ENCODE data around the gene SSH3. TPM values are rescaled to one million over a fixed set of nuclear protein-coding genes. Genes with fewer than 3 reads are reported as not detected.

Gene SSH3
- total RNA-seq, 2 donors from 2014 or later, result 18.1 to 22.2 TPM

GRCh38 chr11:67353317-67354074, 50.2 kb downstream of the SSH3 start, which contains the start of gene POLD4:
Gene POLD4 (minus strand): TSS chr11:67353546. CDS start chr11:67353399, 147 bp downstream.
- DNase-seq (peak; percentile 99), ATAC-seq (peak; percentile 90 to 93)
- intact Hi-C loops (cut with DNase I), result no loop called here

- intact Hi-C loops (cut with DNase I), result no loop called here
- DNase-seq, result peak; percentile 89
- peak; percentile 9 to 61 for ATAC-seq
Observed at GRCh38 chr11:67354075-67355022, 51.0 kb downstream of the SSH3 start.

GRCh38 chr11:67355023-67355793, 51.9 kb downstream of the SSH3 start:
- ATAC-seq (no peak), DNase-seq (no peak)
- intact Hi-C loops (cut with DNase I), result no loop called here

- ATAC-seq (no peak), DNase-seq (no peak)
- intact Hi-C loops (cut with DNase I), result loop anchor here in 1 of 2 donors (2.0 kb wide), 1 partner anchor 27 kb away; no protein-coding TSS in a partner anchor
Observed at GRCh38 chr11:67355794-67356386, 52.6 kb downstream of the SSH3 start.

- intact Hi-C loops (cut with DNase I), result loop anchor here in 1 of 2 donors (2.0 kb wide), 1 partner anchor 26 kb away; no protein-coding TSS in a partner anchor
- no peak for DNase-seq
- no peak for ATAC-seq
Observed at GRCh38 chr11:67356387-67356863, 53.1 kb downstream of the SSH3 start.

- intact Hi-C loops (cut with DNase I), result loop anchor here in 1 of 2 donors (2.0 kb wide), 1 partner anchor 26 kb away; no protein-coding TSS in a partner anchor
- ATAC-seq (peak in 1 of 2 donors; percentile 1), DNase-seq (peak; percentile 54)
Observed at GRCh38 chr11:67356864-67357561, 53.7 kb downstream of the SSH3 start.

GRCh38 chr11:67357831-67358670, 54.7 kb downstream of the SSH3 start:
- ATAC-seq (no peak), DNase-seq (no peak)
- intact Hi-C loops (cut with DNase I), result loop anchor here in 1 of 2 donors (2.0 kb wide), 1 partner anchor 25 kb away; no protein-coding TSS in a partner anchor

Other genes with a start within 250 kb of the SSH3 start
- 10 to 100 TPM; 33.6 to 42.8 TPM for gene RHOD, start 246.7 kb upstream of the SSH3 start, total RNA-seq
- gene KDM2A, start 184.3 kb upstream of the SSH3 start, total RNA-seq, result 10 to 100 TPM; 38.2 to 46.7 TPM
- 10 to 100 TPM; 51.6 to 52.6 TPM for gene GRK2, start 37.1 kb upstream of the SSH3 start, total RNA-seq
- 10 to 100 TPM; 22.1 to 22.6 TPM for gene ANKRD13D, start 14.2 kb upstream of the SSH3 start, total RNA-seq
- 10 to 100 TPM; 54.5 to 59.3 TPM for gene POLD4, start 50.0 kb downstream of the SSH3 start, total RNA-seq
- gene CLCF1, start 70.1 kb downstream of the SSH3 start, total RNA-seq, result 1 to 10 TPM; 1.1 to 4.6 TPM
- 1 to 10 TPM; 6.2 to 9.0 TPM for gene RAD9A, start 88.5 kb downstream of the SSH3 start, total RNA-seq
- 10 to 100 TPM; 86.7 to 94.1 TPM for gene PPP1CA, start 98.3 kb downstream of the SSH3 start, total RNA-seq
- gene TBC1D10C, start 100.6 kb downstream of the SSH3 start, total RNA-seq, result 1 to 10 TPM; 2.4 to 2.8 TPM
- gene CARNS1, start 112.1 kb downstream of the SSH3 start, total RNA-seq, result 10 to 100 TPM in 1 of 2 donors, 1 to 10 TPM in 1; 6.6 to 11.9 TPM
- 10 to 100 TPM; 25.5 to 31.0 TPM for gene RPS6KB2, start 125.0 kb downstream of the SSH3 start, total RNA-seq
- gene PTPRCAP, start 134.2 kb downstream of the SSH3 start, total RNA-seq, result 1 to 10 TPM; 1.8 to 4.7 TPM
- gene CORO1B, start 139.9 kb downstream of the SSH3 start, total RNA-seq, result 10 to 100 TPM; 35.4 to 40.7 TPM
- not detected for gene GPR152, start 149.2 kb downstream of the SSH3 start, total RNA-seq
- gene CABP4, start 151.8 kb downstream of the SSH3 start, total RNA-seq, result 1 to 10 TPM; 1.2 to 1.3 TPM
- gene TMEM134, start 165.7 kb downstream of the SSH3 start, total RNA-seq, result 10 to 100 TPM; 50.5 to 58.1 TPM
- gene AIP, start 179.5 kb downstream of the SSH3 start, total RNA-seq, result 10 to 100 TPM; 50.5 to 51.2 TPM
- gene PITPNM1, start 201.8 kb downstream of the SSH3 start, total RNA-seq, result 10 to 100 TPM; 27.7 to 34.7 TPM
- 10 to 100 TPM; 44.8 to 60.9 TPM for gene CDK2AP2, start 204.6 kb downstream of the SSH3 start, total RNA-seq
- gene CABP2, start 219.9 kb downstream of the SSH3 start, total RNA-seq, result not detected